PC-3 (cell line): ENCODE results near the gene NCOA7. TPM values are rescaled to one million over a fixed set of nuclear protein-coding genes. Genes with fewer than 3 reads are reported as not detected.

Experiments
- ATAC-seq: fragments of 200-7000 bp; cut with Tn5 transposase; 2 replicates; pipeline ENCODE4 v1.9.1; 2020; ENCODE audit warnings: mild to moderate bottlenecking, moderate library complexity
- BruUV-seq: library from RNA; stranded (reverse); fragments of 400-500 nt; replicated peaks from 2 replicates; lab custom pipeline; 2021; lab: Mats Ljungman, UMichigan
- CTCF ChIA-PET: fragments of 300-600 bp; sonication (Branson Sonifier 250); formaldehyde crosslinking; loops from one replicate; lab custom pipeline; 2022; ENCODE audit warnings: antibody characterized with exemption; lab: Charles Lee
- POLR2A ChIA-PET: fragments of 300-600 bp; sonication (Branson Sonifier 250); formaldehyde crosslinking; loops from one replicate; lab custom pipeline; 2022; ENCODE audit warnings: antibody characterized with exemption; ENCODE audit not compliant: unreplicated experiment; lab: Charles Lee
- DNase-seq: peaks from one replicate; pipeline ENCODE4 v3.0.0-alpha.2; 2015
- H2AFZ ChIP-seq: fragments of 300-600 bp; sonication (generic); 2 replicates; pipeline ENCODE4 v1.6.0; 2016; ENCODE audit warnings: antibody characterized with exemption, low read length
- H3F3A ChIP-seq: fragments of 300-600 bp; sonication (generic); one replicate; pipeline ENCODE4 v1.6.0; 2017; ENCODE audit warnings: antibody characterized with exemption, low read length, control low read depth, mild to moderate bottlenecking; ENCODE audit not compliant: unreplicated experiment
- H3K27ac ChIP-seq: fragments of 300-600 bp; sonication (generic); 2 replicates; pipeline ENCODE4 v1.5.1; 2016; ENCODE audit warnings: mild to moderate bottlenecking, low read length
- H3K27me3 ChIP-seq: fragments of 300-600 bp; sonication (generic); 2 replicates; pipeline ENCODE4 v1.6.1; 2016; ENCODE audit warnings: low read length, mixed read lengths
- H3K36me3 ChIP-seq: fragments of 300-600 bp; sonication (generic); 2 replicates; pipeline ENCODE4 v1.6.1; 2016; ENCODE audit warnings: low read depth, mixed run types, low read length, mixed read lengths
- H3K4me1 ChIP-seq: fragments of 300-600 bp; sonication (generic); 2 replicates; pipeline ENCODE4 v1.5.1; 2016; ENCODE audit warnings: low read length; ENCODE audit not compliant: insufficient read depth
- H3K4me2 ChIP-seq: fragments of 300-600 bp; sonication (generic); 2 replicates; pipeline ENCODE4 v1.6.0; 2016; ENCODE audit warnings: low read length
- H3K4me3 ChIP-seq: fragments of 300-600 bp; sonication (generic); 2 replicates; pipeline ENCODE4 v1.5.1; 2016; ENCODE audit warnings: mild to moderate bottlenecking, low read length, mixed read lengths
- H3K79me2 ChIP-seq: fragments of 300-600 bp; sonication (generic); 2 replicates; pipeline ENCODE4 v1.6.1; 2017; ENCODE audit warnings: low read length, mixed read lengths
- H3K9ac ChIP-seq: fragments of 300-600 bp; sonication (generic); 2 replicates; pipeline ENCODE4 v1.6.0; 2016; ENCODE audit warnings: mild to moderate bottlenecking, low read length
- H3K9me2 ChIP-seq: fragments of 300-600 bp; sonication (generic); replicated peaks from 2 replicates; pipeline ENCODE4 v1.6.1; 2016; ENCODE audit warnings: mixed run types, low read length, mixed read lengths
- H3K9me3 ChIP-seq: fragments of 300-600 bp; sonication (generic); 2 replicates; pipeline ENCODE4 v1.6.1; 2016; ENCODE audit warnings: low read length, mixed read lengths
- H4K20me1 ChIP-seq: fragments of 300-600 bp; sonication (generic); 2 replicates; pipeline ENCODE4 v1.6.1; 2016; ENCODE audit warnings: low read length, mixed read lengths
- CTCF ChIP-seq: fragments of 300-600 bp; sonication (generic); conservative IDR thresholded peaks from 2 replicates; pipeline ENCODE4 v1.5.1; 2017; ENCODE audit warnings: antibody characterized with exemption, low read depth, mild to moderate bottlenecking, low read length
- EZH2 ChIP-seq: fragments of 300-600 bp; sonication (generic); IDR thresholded peaks from one replicate; pipeline ENCODE4 v1.6.1; 2017; ENCODE audit warnings: antibody characterized with exemption, mild to moderate bottlenecking, low read length; ENCODE audit not compliant: unreplicated experiment
- EZH2phosphoT487 ChIP-seq: fragments of 300-600 bp; sonication (generic); IDR thresholded peaks from 2 replicates; pipeline ENCODE4 v1.6.1; 2018; ENCODE audit warnings: mild to moderate bottlenecking, antibody characterized with exemption, low read length, borderline replicate concordance
- intact Hi-C: fragments of 100-400 bp; cut with micrococcal nuclease; formaldehyde crosslinking; loops from 2 replicates; pipeline ENCODE4 v1.9.0; 2023
- total RNA-seq: library from RNA; depleted of rRNA; stranded (reverse); fragments of >200 nt; gene quantifications from 2 replicates; pipeline ENCODE4 v1.2.3, GENCODE V29; 2014

NCOA7 gene
- total RNA-seq, 1 experiment from 2014 or later = 13.4 TPM

DNA sequence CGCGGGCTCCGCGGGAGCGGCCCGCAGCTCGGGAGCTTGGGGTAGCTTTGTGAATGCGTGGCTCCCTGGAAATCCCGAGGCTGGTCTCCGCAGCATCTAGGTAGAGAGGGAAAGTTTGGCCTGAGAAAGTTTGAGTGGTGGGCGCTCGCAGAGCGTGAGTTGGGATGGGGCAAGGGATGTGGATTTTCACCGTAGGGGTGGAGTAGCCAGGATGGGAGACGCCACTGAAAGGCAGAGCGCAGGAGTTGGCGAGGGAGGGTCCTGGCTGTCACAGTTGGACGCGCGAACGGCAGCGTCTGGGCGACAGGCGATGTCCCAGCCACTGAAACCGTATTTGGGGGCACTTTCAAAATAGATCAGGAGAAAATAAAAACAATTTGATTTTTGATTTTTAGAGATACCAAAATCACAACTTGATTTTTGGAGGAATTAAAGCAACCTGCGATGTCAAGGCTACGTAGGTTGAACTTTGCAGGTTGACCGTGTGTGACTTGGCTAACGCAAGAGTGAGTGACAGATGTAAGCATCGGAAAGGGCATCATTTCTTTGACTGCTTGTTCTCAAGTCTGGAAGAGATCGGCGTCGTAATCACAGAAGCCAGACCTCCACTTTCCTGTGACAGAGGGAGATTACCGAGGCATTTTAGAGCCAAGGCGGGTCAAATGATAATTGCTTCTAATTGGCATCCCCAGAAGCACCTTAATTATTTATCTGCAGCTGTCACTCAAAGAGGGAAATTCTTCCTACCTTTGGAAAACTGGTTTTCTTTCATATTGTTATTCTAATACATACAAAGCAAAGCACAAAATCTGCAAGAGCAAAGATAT, 40.7 kb upstream of the NCOA7 start:
- CTCF ChIA-PET = no interaction called here

GRCh38 chr6:125750692-125751333, 39.9 kb upstream of the NCOA7 start:
- POLR2A ChIA-PET = no interaction called here
- no peak overlapping the region for H3K27ac ChIP-seq
- peaks cover 83% of the 10 kb centered on the region for H3K27me3 ChIP-seq
- no peaks in the 10 kb centered on the region for H4K20me1 ChIP-seq
- no peak for DNase-seq
- no peaks in the 10 kb centered on the region for H3K36me3 ChIP-seq
- no peaks in the 10 kb centered on the region for H3K79me2 ChIP-seq
- TF ChIP-seq CTCF (no peak), EZH2phosphoT487 (no peak), EZH2 (no peak)
- ATAC-seq = no peak
- CTCF ChIA-PET = no interaction called here
- peaks cover 26% of the 10 kb centered on the region for H3K4me1 ChIP-seq
- H3K9me2 ChIP-seq = no peaks in the 10 kb centered on the region
- no peak overlapping the region for H2AFZ ChIP-seq
- H3F3A ChIP-seq = no peaks in the 10 kb centered on the region
- no peaks in the 10 kb centered on the region for H3K9me3 ChIP-seq
- H3K9ac ChIP-seq = no peak overlapping the region
- no peak overlapping the region for H3K4me2 ChIP-seq
- no peak overlapping the region for H3K4me3 ChIP-seq
- intact Hi-C loops = no loop called here
- no TSS peak for BruUV-seq

More for the DNA sequence above, 40.7 kb upstream of the NCOA7 start:
- H3K9me3 ChIP-seq = no peaks in the 10 kb centered on the region
- no peaks in the 10 kb centered on the region for H4K20me1 ChIP-seq
- no peaks in the 10 kb centered on the region for H3F3A ChIP-seq
- H3K9ac ChIP-seq = no peak overlapping the region
- H2AFZ ChIP-seq = peak overlapping the region; percentile 81
- peak overlapping the region; percentile 94 for H3K4me2 ChIP-seq
- no TSS peak for BruUV-seq
- no peaks in the 10 kb centered on the region for H3K79me2 ChIP-seq
- H3K27ac ChIP-seq = no peak overlapping the region
- POLR2A ChIA-PET = no interaction called here
- DNase-seq (no peak), ATAC-seq (peak; percentile 4; the same call in 1 of the 2 replicates)
- peaks cover 83% of the 10 kb centered on the region for H3K27me3 ChIP-seq
- no peaks in the 10 kb centered on the region for H3K36me3 ChIP-seq
- no peak for TF ChIP-seq CTCF
- TF ChIP-seq EZH2 = no peak
- no peak; the same call in 1 of the 2 replicates for TF ChIP-seq EZH2phosphoT487
- intact Hi-C loops = no loop called here
- peak overlapping the region; percentile 71 for H3K4me3 ChIP-seq
- peaks cover 26% of the 10 kb centered on the region for H3K4me1 ChIP-seq
- H3K9me2 ChIP-seq = no peaks in the 10 kb centered on the region
